22Rv1 (cell line): ENCODE data around the gene USP3.

Experiments used
- CTCF ChIP-seq: fragments of 450-650 bp; IDR thresholded peaks from 2 replicates; pipeline ENCODE4 v1.5.1; 2017; ENCODE audit warnings: mild to moderate bottlenecking
- ZFX ChIP-seq: fragments of 450-650 bp; IDR thresholded peaks from 2 replicates; pipeline ENCODE4 v1.6.1; 2017; ENCODE audit warnings: antibody characterized with exemption, borderline replicate concordance

- no peak for TF ChIP-seq CTCF
- TF ChIP-seq ZFX: no peak
These were observed 101.4 kb downstream of the USP3 start for GRCh38 chr15:63605816-63606215.
